Bronchial epithelial cell (primary cell): Measurements from ENCODE around the gene ZBTB16. TPM values are rescaled to one million over a fixed set of nuclear protein-coding genes. Genes with fewer than 3 reads are reported as not detected.

Experiments used
- DNase-seq: peaks from one replicate; pipeline ENCODE4 v3.0.0-alpha.2; 2010; ENCODE audit warnings: low read depth
- FAIRE-seq: peaks from 2 replicates; lab custom pipeline; 2011; peaks lifted over from hg19 to GRCh38; lab: Jason Lieb, UNC
- H3K27me3 ChIP-seq: 2 replicates; pipeline ENCODE4 v1.5.1; 2011; ENCODE audit warnings: low read length; ENCODE audit not compliant: control insufficient read depth, insufficient read depth
- H3K36me3 ChIP-seq: 2 replicates; pipeline ENCODE4 v1.5.1; 2011; ENCODE audit warnings: low read length; ENCODE audit not compliant: control insufficient read depth, insufficient read depth
- H3K4me3 ChIP-seq: 2 replicates; pipeline ENCODE4 v1.5.1; 2011; ENCODE audit warnings: mild to moderate bottlenecking, low read depth, low read length, control low read depth
- total RNA-seq: library from RNA; depleted of rRNA; stranded (reverse); fragments of >200 nt; gene quantifications from 2 replicates; pipeline ENCODE4 v1.2.1, GENCODE V29; 2014
- TF ChIP-seq, protein P1 (sequence below): IDR thresholded peaks from 2 replicates; pipeline ENCODE4 v1.5.1; 2011; ENCODE audit warnings: mild to moderate bottlenecking, moderate library complexity, low read length, control low read depth, inconsistent platforms; ENCODE audit not compliant: insufficient read depth, severe bottlenecking

The ZBTB16 gene
- total RNA-seq, 1 donor from 2014 or later: 3.2 TPM

GRCh38 chr11:114087025-114087424 is 27.5 kb downstream of the ZBTB16 start:
- Histone ChIP-seq H3K36me3 (no peaks in the 10 kb centered on the region), H3K4me3 (no peak overlapping the region), H3K27me3 (peaks cover 2% of the 10 kb centered on the region)
- DNase-seq (no peak), FAIRE-seq (no peak)
- TF ChIP-seq, protein P1, sequence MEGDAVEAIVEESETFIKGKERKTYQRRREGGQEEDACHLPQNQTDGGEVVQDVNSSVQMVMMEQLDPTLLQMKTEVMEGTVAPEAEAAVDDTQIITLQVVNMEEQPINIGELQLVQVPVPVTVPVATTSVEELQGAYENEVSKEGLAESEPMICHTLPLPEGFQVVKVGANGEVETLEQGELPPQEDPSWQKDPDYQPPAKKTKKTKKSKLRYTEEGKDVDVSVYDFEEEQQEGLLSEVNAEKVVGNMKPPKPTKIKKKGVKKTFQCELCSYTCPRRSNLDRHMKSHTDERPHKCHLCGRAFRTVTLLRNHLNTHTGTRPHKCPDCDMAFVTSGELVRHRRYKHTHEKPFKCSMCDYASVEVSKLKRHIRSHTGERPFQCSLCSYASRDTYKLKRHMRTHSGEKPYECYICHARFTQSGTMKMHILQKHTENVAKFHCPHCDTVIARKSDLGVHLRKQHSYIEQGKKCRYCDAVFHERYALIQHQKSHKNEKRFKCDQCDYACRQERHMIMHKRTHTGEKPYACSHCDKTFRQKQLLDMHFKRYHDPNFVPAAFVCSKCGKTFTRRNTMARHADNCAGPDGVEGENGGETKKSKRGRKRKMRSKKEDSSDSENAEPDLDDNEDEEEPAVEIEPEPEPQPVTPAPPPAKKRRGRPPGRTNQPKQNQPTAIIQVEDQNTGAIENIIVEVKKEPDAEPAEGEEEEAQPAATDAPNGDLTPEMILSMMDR: no peak

DNA sequence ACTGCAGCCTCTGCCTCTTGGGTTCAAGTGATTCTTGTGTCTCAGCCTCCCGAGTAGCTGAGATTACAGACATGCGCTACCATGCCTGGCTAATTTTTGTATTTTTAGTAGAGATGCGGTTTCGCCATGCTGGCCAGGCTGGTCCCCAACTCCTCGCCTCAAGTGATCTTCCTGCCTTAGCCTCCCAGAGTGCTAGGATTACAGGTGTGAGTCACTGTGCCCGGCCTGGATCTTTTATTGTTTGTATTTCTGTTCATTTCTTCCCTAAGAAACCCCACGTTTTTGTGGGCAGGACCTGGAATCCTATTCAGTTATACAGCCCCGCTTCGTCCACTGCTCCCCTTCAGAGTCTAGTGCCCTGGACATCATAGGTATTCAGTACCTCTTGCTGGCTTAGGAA is 28.7 kb downstream of the ZBTB16 start:
- Histone ChIP-seq H3K36me3 (no peaks in the 10 kb centered on the region), H3K4me3 (no peak overlapping the region), H3K27me3 (peaks cover 4% of the 10 kb centered on the region)
- DNase-seq (peak; percentile 14), FAIRE-seq (no peak)
- TF ChIP-seq, protein P1: no peak

DNA sequence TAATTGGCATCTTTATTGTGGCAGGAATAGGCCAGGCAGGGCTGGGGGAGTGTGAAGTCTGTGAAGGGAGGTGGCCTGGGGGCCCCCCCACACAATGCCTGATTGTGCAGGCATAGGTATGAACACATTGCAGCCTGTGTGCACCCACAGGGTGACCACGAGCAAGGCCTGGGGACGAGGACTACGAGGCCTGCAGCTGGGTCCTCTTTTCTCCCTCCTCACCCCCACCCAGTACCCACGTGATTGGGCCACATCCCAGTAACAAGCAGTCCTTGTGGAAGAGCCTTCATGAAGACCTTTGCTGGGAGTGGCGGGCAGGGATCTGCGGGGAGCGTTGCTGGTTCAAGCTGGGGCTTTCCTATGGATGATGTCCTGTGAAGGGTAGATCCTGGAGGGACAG is 29.3 kb downstream of the ZBTB16 start:
- TF ChIP-seq, protein P1: no peak

GRCh38 chr11:114089748-114090147 is 30.2 kb downstream of the ZBTB16 start:
- Histone ChIP-seq H3K27me3 (peaks cover 6% of the 10 kb centered on the region), H3K36me3 (no peaks in the 10 kb centered on the region), H3K4me3 (no peak overlapping the region)
- FAIRE-seq (no peak), DNase-seq (no peak)
- TF ChIP-seq, protein P1: no peak

More for the DNA sequence above, 29.3 kb downstream of the ZBTB16 start:
- Histone ChIP-seq H3K36me3 (no peaks in the 10 kb centered on the region), H3K4me3 (no peak overlapping the region), H3K27me3 (peaks cover 4% of the 10 kb centered on the region)
- FAIRE-seq: no peak
- DNase-seq: no peak

GRCh38 chr11:114090225-114090910 is 30.9 kb downstream of the ZBTB16 start:
- TF ChIP-seq, protein P1: no peak
- Histone ChIP-seq H3K4me3 (no peak overlapping the region), H3K27me3 (peaks cover 6% of the 10 kb centered on the region), H3K36me3 (no peaks in the 10 kb centered on the region)
- DNase-seq: no peak
- no peak for FAIRE-seq

DNA sequence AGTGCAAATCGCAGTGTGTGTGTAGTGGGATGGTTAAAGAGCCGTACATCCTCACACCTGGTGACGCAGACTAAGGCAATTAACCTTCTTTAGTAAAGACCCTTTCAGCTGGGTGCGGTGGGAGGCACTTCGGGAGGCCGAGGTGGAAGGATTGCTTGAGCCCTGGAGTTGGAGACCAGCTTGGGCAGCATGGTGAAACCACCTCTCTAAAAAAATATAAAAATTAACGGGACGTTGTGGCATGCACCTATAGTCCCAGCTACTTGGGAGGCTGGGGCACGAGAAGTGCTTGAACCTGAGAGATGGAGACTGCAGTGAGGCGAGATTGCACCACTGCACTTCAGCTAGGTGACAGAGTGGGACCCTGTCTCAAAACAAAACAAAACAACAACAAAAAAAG is 31.5 kb downstream of the ZBTB16 start:
- Histone ChIP-seq H3K4me3 (no peak overlapping the region), H3K36me3 (no peaks in the 10 kb centered on the region), H3K27me3 (peaks cover 6% of the 10 kb centered on the region)
- DNase-seq (no peak), FAIRE-seq (no peak)
- TF ChIP-seq, protein P1: no peak
